Right ventricle myocardium superior (tissue), 1 donor: ENCODE results near the gene COL5A3. TPM values are rescaled to one million over a fixed set of nuclear protein-coding genes. Genes with fewer than 3 reads are reported as not detected.
A peak's percentile ranks its signal among the peaks of the same experiment; 100 is the strongest.
"Not testable (repeated sequence)": the region's sequence is repeated elsewhere in the genome, so short reads cannot be mapped to it uniquely, and the experiment has no call there.

Experiments
- ATAC-seq: fragments of 200-7000 bp; cut with Tn5 transposase; one replicate; pipeline ENCODE4 v1.9.1; 2020; ENCODE audit warnings: mild to moderate bottlenecking; ENCODE audit not compliant: poor library complexity
- DNase-seq: peaks from one replicate; pipeline ENCODE4 v3.0.0-alpha.2; 2020
- intact Hi-C: fragments of 100-400 bp; cut with DNase I; formaldehyde crosslinking; loops from one replicate; pipeline ENCODE4 v1.11.2; 2022
- total RNA-seq: library from RNA; stranded (reverse); fragmentation: NEBNext Ultra II Directional; extraction: Animal tissue kit (Norgen Biotek cat#: 25700); gene quantifications from one replicate; pipeline ENCODE4 v1.2.1, GENCODE V29; 2021
- donor health status: DM: no; HTN: yes; CAD: no; lungs with severe emphysema.

COL5A3 gene
- total RNA-seq, 1 donor from 2014 or later = 10.1 TPM

GRCh38 chr19:9952276-9952675, 58.0 kb downstream of the COL5A3 start:
- DNase-seq = no peak
- ATAC-seq = no peak
- intact Hi-C loops = no loop called here

GRCh38 chr19:9947441-9947840, 62.9 kb downstream of the COL5A3 start:
- DNase-seq (no peak), ATAC-seq (no peak)
- intact Hi-C loops = no loop called here

- intact Hi-C loops, DNase-seq: not testable (repeated sequence)
Observed at GRCh38 chr19:9946528-9947125, 63.7 kb downstream of the COL5A3 start.

GRCh38 chr19:9945319-9945966, 64.9 kb downstream of the COL5A3 start:
- peak; percentile 96 for ATAC-seq
- peak; percentile 91 for DNase-seq
- intact Hi-C loops = no loop called here

More at GRCh38 chr19:9946528-9947125, 63.7 kb downstream of the COL5A3 start:
- not testable (repeated sequence) for ATAC-seq

GRCh38 chr19:9943744-9944143, 66.6 kb downstream of the COL5A3 start:
- intact Hi-C loops = no loop called here
- DNase-seq (no peak), ATAC-seq (no peak)

GRCh38 chr19:9941671-9942070, 68.6 kb downstream of the COL5A3 start:
- no peak for DNase-seq
- intact Hi-C loops = no loop called here
- no peak for ATAC-seq

GRCh38 chr19:9941231-9941630, 69.1 kb downstream of the COL5A3 start:
- intact Hi-C loops = no loop called here
- ATAC-seq (no peak), DNase-seq (no peak)

- intact Hi-C loops = no loop called here
- DNase-seq = no peak
- no peak for ATAC-seq
Observed at GRCh38 chr19:9940778-9941177, 69.5 kb downstream of the COL5A3 start.

GRCh38 chr19:9939301-9939913, 70.9 kb downstream of the COL5A3 start:
- no peak for DNase-seq
- intact Hi-C loops = loop anchor here (10.0 kb wide), 1 partner anchor 445 kb away; the partner anchor contains the start of gene TYK2
- no peak for ATAC-seq

GRCh38 chr19:9937001-9937411, 73.3 kb downstream of the COL5A3 start:
- intact Hi-C loops = loop anchor here (10.0 kb wide), 1 partner anchor 448 kb away; the partner anchor contains the start of gene TYK2
- no peak for ATAC-seq
- DNase-seq = no peak

GRCh38 chr19:9936326-9937000, 73.8 kb downstream of the COL5A3 start, which contains the start of gene OLFM2:
TSS of gene OLFM2 (minus strand) at chr19:9936515. CDS start at chr19:9936366, 149 bp downstream.
- ATAC-seq (no peak), DNase-seq (peak; percentile 53)
- intact Hi-C loops = loop anchor here (10.0 kb wide), 1 partner anchor 448 kb away; the partner anchor contains the start of gene TYK2

GRCh38 chr19:9935506-9936325, 74.6 kb downstream of the COL5A3 start:
- no peak for DNase-seq
- intact Hi-C loops = loop anchor here (1.0 to 10.0 kb wide), 2 partner anchors 94 to 449 kb away; partner anchors contain the start of gene TYK2
- no peak for ATAC-seq

- intact Hi-C loops = loop anchor here (5.0 to 10.0 kb wide), 2 partner anchors 318 to 450 kb away; partner anchors contain the start of genes MRPL4 and TYK2
- ATAC-seq (peak; percentile 80), DNase-seq (peak; percentile 79)
Observed at GRCh38 chr19:9934132-9934950, 76.0 kb downstream of the COL5A3 start.

- no peak for DNase-seq
- no peak for ATAC-seq
- intact Hi-C loops = loop anchor here (5.0 to 10.0 kb wide), 2 partner anchors 319 to 452 kb away; partner anchors contain the start of genes MRPL4 and TYK2
Observed at GRCh38 chr19:9932835-9933234, 77.5 kb downstream of the COL5A3 start.

- no peak for DNase-seq
- no peak for ATAC-seq
- intact Hi-C loops = loop anchor here (2.0 to 10.0 kb wide), 3 partner anchors 97 to 453 kb away; partner anchors contain the start of genes MRPL4 and TYK2
Observed at GRCh38 chr19:9931629-9932028, 78.7 kb downstream of the COL5A3 start.

GRCh38 chr19:9923440-9923839, 86.9 kb downstream of the COL5A3 start:
- no peak for ATAC-seq
- intact Hi-C loops = no loop called here
- no peak for DNase-seq

- intact Hi-C loops, ATAC-seq, DNase-seq: not testable (repeated sequence)
Observed at GRCh38 chr19:9922782-9923379, 87.4 kb downstream of the COL5A3 start.
